GM19193 (cell line): ENCODE results near the gene ZNF107.

Source experiments
- POLR2A ChIP-seq: IDR thresholded peaks from 4 replicates; pipeline ENCODE4 v1.6.1; 2011; ENCODE audit not compliant: insufficient read depth, insufficient read length; ENCODE audit errors: extremely low read depth

The ZNF107 gene

GRCh38 chr7:64665980-64666662, at the start of gene ZNF107:
Gene ZNF107, plus strand, starts transcription at chr7:64666133. Its CDS starts 150 bp downstream, at chr7:64666283.
- peak; percentile 80 for TF ChIP-seq POLR2A

DNA sequence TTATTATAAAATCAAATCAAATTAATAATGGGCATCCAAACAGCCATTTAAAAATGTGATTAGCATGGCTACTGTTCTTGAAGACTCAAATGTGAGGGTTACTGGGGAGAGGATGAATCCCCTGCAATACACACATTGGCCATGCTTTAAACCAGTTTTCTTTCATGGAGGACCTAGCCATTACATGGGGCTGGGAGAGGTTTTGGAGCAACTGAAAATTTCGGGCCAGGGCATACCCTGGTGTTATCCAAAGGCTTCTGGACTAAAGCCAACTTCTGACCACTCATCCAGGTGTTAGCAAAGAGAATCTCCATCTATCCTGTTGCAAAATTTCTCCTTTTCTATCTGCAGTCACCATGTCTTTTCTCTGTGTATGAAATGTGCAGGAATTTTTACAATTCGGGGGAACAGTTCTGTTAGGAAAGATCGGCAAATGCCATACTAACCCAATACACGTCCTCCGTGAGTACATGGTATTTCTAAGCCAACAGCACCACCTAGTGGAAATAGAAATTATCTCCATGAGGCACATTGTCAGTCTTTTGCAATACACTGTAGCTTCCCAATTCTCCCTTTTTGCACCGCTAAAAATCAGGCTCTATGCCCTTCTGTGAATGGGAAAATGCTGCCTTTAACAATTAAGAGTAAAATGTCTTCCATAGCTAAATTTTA, 47.0 kb upstream of the ZNF107 start:
- TF ChIP-seq POLR2A: no peak

DNA sequence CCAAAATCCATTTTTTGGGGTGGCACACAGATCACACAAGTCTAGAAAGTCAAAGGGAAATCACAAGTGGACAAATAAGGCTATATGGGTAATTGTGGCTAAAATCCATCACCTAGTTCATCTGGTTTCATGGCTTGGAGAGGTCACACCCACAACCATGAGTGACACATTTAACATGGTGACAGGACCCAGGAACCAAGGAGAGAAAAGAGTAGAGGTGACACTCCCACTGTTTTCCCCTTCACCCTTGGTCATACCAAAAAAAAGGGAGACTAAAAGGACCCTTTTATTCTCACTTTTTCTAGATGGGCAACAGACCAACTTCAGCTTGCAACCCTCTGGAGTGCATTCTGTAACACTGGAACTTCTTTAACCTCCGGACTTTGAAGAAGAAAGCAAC, 46.2 kb upstream of the ZNF107 start:
- no peak for TF ChIP-seq POLR2A

GRCh38 chr7:64621656-64622055, 44.3 kb upstream of the ZNF107 start:
- TF ChIP-seq POLR2A: no peak

DNA sequence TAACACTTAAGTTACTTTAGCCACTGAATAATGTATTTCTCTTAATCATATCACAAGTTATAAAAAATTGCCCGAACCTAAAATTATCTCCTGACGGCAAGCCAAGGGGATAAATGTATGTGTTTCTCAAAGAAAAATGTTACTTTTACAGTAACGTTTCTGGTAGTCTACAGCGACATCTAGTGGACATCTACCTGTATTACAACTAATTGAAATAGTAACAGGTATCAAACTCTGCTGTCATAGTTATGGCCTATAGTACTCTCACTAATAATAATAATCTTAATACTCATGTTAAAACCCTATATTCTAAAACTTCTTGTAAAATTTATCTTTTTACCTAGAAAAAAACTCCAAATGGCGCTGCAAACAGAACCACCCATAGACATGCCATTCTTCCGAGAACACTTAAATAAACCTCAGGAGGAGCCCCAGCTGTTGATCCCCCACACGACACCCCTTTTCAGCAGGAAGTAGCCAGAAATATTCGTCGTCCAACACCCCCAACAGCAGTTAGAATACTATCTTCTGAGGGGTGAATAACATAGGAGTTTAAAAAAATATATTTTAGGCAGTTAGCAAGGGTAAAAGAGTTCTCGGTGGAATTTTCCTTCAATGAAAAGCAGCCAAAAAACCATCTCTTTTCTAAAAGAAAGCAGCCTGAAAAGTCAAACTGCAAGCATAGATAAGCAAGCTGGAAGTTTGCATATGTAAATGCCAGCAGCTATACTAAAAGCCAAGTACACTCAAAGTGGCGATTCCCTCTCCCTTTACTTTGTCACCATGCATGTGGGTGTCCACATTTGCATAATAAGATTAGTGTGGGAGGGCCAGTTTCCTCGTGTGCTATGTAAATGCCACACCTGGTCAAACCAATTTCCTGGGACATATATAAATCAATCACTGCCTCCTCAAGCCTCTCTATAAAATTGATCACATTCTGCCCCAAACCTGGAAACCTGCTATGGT, 40.5 kb upstream of the ZNF107 start:
- TF ChIP-seq POLR2A: no peak

GRCh38 chr7:64626083-64626469, 39.9 kb upstream of the ZNF107 start:
- no peak for TF ChIP-seq POLR2A

- TF ChIP-seq POLR2A: no peak
Measured at GRCh38 chr7:64626557-64626956, 39.4 kb upstream of the ZNF107 start.

DNA sequence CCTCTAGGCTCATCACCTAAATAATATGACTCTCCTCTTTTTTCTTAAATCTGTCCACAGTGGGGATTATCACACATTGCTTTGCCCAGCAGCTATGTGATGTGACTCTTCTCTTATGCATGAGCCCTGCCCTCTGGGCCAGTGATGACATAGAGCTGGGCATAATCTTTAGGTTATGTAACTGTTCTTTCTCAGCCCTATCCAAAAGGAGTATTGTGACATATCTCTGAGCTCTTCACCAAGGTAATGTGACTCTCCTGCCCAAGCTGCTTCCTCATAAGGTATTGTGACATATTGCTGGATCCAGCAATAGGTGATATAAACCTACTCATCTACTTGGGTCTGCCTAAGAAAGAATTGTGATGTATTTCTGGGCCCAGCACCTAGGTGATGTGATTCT, 37.7 kb upstream of the ZNF107 start:
- no peak for TF ChIP-seq POLR2A

DNA sequence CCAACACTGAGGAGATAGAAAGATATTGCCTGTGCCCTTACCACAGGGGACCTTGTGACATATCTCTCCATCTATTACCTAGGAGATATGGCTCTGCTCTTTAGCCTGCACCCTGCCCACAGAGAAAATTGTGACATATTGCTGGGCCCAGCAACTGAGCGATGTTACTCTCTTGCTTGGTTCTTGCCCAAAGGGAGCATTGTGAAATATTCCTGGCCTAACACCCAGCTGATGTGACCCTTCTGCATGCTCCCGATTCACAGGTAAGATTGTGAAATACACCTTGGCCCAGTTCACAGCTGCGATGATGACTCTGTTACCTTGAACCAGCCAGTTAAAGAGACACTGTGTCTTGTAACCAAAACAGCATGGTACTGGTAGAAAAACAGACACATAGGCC, 37.2 kb upstream of the ZNF107 start:
- TF ChIP-seq POLR2A: no peak

GRCh38 chr7:64630496-64630895, 35.4 kb upstream of the ZNF107 start:
- no peak for TF ChIP-seq POLR2A

GRCh38 chr7:64632029-64632428, 33.9 kb upstream of the ZNF107 start:
- no peak for TF ChIP-seq POLR2A

DNA sequence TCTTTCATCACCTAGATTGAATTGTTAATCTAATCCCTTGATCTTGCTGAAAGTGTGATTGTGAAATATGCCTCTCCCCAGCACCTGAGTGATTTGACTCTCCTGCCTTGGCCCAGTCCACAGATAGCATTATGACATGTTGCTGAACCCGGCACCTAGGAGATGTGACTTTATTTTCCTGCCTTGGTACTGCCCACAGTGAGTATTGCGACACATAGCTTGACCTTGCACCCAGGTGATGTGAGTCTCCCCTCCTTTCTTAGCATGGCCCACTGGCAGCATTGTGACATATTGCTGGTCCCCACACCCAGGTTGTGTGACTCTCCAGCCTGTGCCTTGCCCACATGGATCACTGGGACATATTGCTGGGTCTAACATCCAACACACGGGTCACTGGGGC, 32.5 kb upstream of the ZNF107 start:
- TF ChIP-seq POLR2A: no peak

GRCh38 chr7:64634406-64635062, 31.4 kb upstream of the ZNF107 start:
- TF ChIP-seq POLR2A: no peak

GRCh38 chr7:64636386-64636785, 29.5 kb upstream of the ZNF107 start:
- TF ChIP-seq POLR2A: no peak

DNA sequence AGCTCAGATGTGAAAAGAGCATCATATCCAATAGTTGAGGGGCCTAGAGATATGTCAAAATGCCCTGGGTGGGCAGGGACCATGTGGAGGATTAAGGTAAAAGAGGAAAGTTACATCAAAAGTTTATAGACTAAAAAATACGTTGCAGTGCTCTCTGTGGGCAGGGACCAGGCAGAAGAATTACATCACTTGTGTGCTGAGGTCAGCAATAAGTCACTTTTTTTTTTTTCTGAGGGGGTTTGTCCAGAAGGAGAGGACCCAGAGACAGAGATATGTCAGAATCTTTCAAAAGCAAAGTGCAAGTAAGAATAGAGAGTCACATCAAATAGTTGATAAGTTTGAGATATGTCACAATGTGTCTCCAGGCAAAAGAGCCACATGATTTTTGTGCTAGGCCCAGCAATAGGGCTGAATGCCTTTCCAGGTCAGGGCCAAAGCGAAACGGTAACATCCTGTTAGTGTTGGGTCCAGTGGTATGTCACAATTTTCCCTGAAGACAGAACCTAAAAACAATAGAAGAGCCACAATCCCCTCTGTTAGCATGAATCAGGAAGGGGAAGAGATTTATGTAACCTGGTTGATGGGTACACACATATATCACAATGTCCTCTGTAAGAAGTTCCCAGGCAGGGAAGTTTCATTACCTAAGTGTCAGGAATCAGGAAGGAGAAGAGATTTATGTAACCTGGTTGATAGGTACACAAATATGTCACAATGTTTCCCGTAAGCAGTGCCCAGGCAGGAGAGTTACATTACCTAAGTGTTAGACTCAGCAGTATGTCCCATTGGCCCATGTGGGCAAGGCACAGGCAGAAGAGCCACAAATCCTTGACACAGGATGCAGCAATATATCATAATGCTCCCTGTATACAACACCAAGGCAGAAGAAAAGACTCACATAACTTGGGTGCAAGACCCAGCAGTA, 28.1 kb upstream of the ZNF107 start:
- no peak for TF ChIP-seq POLR2A

DNA sequence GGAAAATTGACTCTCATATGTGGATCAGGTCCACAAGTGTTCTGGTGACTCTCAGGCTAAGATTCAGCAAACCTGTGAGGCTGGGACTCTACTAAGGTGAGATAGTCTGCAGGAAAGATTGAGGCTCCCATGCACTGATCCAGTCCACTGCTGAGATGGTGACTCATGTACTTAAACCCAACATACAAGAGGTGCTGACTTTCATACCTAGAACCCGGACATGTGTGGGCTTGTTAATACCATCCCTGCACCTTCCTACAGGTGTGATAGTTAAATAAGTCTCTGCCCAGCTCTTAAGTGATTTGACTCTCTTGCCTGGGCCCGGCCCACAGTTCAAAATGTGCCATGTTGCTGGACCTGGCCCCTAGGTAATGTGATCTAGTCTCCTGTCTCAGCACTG, 27.1 kb upstream of the ZNF107 start:
- TF ChIP-seq POLR2A: no peak
